Lower lobe of right lung (tissue), 2 donors: ENCODE data around the gene NKAPL. TPM values are rescaled to one million over a fixed set of nuclear protein-coding genes. Genes with fewer than 3 reads are reported as not detected.

ENCODE experiments used
- ATAC-seq, 2 donors: fragments of 200-7000 bp; cut with Tn5 transposase; one replicate each; pipeline ENCODE4 v1.9.1; 2020 to 2022; ENCODE audit warnings: mild to moderate bottlenecking in 2 of 2, moderate library complexity in 2 of 2
- DNase-seq: peaks from one replicate; pipeline ENCODE4 v3.0.0-alpha.2; 2020
- H3K27ac ChIP-seq: fragments of 200-600 bp; one replicate; pipeline ENCODE4 v1.8.0; 2022
- H3K27me3 ChIP-seq: fragments of 200-600 bp; one replicate; pipeline ENCODE4 v1.8.0; 2022; ENCODE audit warnings: low read depth
- H3K36me3 ChIP-seq: fragments of 200-600 bp; one replicate; pipeline ENCODE4 v1.8.0; 2022; ENCODE audit warnings: mild to moderate bottlenecking
- H3K4me1 ChIP-seq: fragments of 200-600 bp; one replicate; pipeline ENCODE4 v1.8.0; 2022
- H3K4me3 ChIP-seq: fragments of 200-600 bp; one replicate; pipeline ENCODE4 v1.8.0; 2022; ENCODE audit warnings: mild to moderate bottlenecking
- H3K9me3 ChIP-seq: fragments of 200-600 bp; one replicate; pipeline ENCODE4 v1.8.0; 2022
- intact Hi-C: fragments of 100-400 bp; cut with DNase I; formaldehyde crosslinking; loops from one replicate; pipeline ENCODE4 v1.11.0; 2022
- long read RNA-seq: library from polyadenylated mRNA; unstranded; transcript quantifications from one replicate; pipeline ENCODE4 v2.0.0, GENCODE V29; 2021
- total RNA-seq: library from RNA; stranded (reverse); fragmentation: NEBNext Ultra II Directional; extraction: Animal tissue kit (Norgen Biotek cat#: 25700); gene quantifications from one replicate; pipeline ENCODE4 v1.2.1, GENCODE V29; 2021
- TF ChIP-seq, protein P1 (sequence below): fragments of 200-600 bp; IDR thresholded peaks from one replicate; pipeline ENCODE4 v1.8.0; 2022; ENCODE audit warnings: antibody characterized with exemption, mild to moderate bottlenecking
- donor health status: DM: no; HTN: yes; CAD: no; lungs with severe emphysema.

NKAPL gene
- 0.30 TPM for total RNA-seq
- long read RNA-seq: 0 reads

GRCh38 chr6:28258877-28259777 lies at the start of gene NKAPL:
TSS of gene NKAPL (plus strand) at chr6:28259297. CDS start at chr6:28259372, 75 bp downstream.
- H3K4me1 ChIP-seq: no peaks in the 10 kb centered on the region
- TF ChIP-seq, protein P1, sequence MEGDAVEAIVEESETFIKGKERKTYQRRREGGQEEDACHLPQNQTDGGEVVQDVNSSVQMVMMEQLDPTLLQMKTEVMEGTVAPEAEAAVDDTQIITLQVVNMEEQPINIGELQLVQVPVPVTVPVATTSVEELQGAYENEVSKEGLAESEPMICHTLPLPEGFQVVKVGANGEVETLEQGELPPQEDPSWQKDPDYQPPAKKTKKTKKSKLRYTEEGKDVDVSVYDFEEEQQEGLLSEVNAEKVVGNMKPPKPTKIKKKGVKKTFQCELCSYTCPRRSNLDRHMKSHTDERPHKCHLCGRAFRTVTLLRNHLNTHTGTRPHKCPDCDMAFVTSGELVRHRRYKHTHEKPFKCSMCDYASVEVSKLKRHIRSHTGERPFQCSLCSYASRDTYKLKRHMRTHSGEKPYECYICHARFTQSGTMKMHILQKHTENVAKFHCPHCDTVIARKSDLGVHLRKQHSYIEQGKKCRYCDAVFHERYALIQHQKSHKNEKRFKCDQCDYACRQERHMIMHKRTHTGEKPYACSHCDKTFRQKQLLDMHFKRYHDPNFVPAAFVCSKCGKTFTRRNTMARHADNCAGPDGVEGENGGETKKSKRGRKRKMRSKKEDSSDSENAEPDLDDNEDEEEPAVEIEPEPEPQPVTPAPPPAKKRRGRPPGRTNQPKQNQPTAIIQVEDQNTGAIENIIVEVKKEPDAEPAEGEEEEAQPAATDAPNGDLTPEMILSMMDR: no peak
- peaks cover 4% of the 10 kb centered on the region for H3K27me3 ChIP-seq
- ATAC-seq (peak; percentile 84 to 88), DNase-seq (peak; percentile 90)
- peak within 1 kb of the TSS; percentile 15 for H3K27ac ChIP-seq
- no peaks in the 10 kb centered on the region for H3K36me3 ChIP-seq
- no peaks in the 10 kb centered on the region for H3K9me3 ChIP-seq
- intact Hi-C loops: no loop called here
- H3K4me3 ChIP-seq: peak within 1 kb of the TSS; percentile 54

DNA sequence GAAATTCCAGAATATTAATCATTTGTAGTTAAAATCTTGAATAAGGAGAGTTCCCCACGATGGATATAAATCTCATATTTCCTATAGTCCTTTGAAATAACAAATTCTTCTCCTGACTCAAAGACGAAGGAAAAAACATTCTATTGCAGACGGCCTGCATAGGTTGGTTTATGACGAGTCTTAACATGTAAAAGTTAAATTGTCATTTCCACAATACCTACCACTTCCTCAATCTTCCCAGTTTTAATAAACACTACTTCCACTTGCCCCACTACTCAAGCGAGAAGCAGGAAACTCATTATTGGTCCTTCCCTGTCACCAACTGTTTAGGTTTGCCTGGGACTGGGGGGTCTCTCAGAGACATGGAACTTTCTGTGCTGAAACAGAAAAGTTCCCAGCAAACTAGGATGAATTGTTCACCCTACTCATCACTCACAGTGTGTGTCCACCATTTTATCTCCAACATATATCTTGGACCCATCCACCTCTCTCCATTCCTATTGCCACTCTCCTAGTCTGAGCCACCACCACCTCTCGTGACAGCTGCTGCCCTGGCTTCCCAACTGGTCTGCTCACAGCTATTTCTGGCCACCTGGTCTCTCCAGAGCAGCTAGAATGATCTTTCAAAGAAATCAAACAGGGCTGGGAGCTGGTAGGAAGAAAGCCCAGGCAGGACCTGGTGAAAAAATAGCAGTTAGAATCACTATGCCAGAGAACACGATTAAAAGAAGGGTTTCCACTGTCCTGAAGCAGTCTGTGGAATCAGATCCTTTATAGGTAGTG lies 49.2 kb upstream of the NKAPL start:
- Histone ChIP-seq H3K4me3 (no peak overlapping the region), H3K4me1 (peaks cover 26% of the 10 kb centered on the region), H3K9me3 (no peaks in the 10 kb centered on the region), H3K27ac (no peak overlapping the region), H3K36me3 (no peaks in the 10 kb centered on the region), H3K27me3 (peaks cover 89% of the 10 kb centered on the region)
- DNase-seq (no peak), ATAC-seq (no peak)
- TF ChIP-seq, protein P1: no peak
- intact Hi-C loops: no loop called here

DNA sequence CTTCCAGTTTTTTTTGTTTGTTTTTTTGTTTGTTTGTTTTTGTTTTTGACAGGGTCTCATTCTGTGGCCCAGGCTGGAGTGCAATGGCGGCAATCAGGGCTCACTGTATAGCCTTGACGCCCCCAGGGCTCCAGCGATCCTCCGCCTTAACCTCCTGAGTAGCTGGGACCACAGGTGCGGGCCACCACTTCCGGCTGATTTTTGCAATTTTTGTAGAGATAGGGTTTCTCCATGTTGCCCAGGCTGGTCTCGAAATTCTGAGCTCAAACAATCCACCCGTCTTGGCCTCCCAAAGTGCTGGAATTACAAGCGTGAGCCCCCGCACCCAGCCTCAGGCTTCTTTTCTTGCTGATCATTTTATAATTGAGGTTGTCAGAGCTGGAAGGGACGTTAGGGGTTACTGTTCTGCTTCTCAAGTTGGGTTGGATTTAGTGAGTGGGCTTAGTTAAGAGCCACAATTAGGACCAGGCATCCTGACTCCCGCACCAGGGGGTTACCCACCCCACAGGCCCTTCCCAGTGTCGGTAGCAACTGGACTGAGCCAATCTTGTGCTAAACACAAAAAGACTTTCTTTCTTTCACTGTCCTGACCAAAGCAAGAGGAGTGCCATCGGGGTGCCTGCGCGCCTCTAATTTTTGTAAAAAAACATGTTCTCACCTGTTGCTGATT lies 47.1 kb upstream of the NKAPL start:
- Histone ChIP-seq H3K4me3 (peak overlapping the region; percentile 47), H3K9me3 (no peaks in the 10 kb centered on the region), H3K4me1 (peaks cover 26% of the 10 kb centered on the region), H3K27me3 (peaks cover 86% of the 10 kb centered on the region), H3K27ac (peak overlapping the region; percentile 69), H3K36me3 (no peaks in the 10 kb centered on the region)
- intact Hi-C loops: no loop called here
- TF ChIP-seq, protein P1: no peak
- no peak for DNase-seq
- peak in 1 of 2 donors; percentile 42 for ATAC-seq

- H3K36me3 ChIP-seq: no peaks in the 10 kb centered on the region
- H3K4me1 ChIP-seq: peaks cover 21% of the 10 kb centered on the region
- peak overlapping the region; percentile 69 for H3K27ac ChIP-seq
- no peaks in the 10 kb centered on the region for H3K9me3 ChIP-seq
- intact Hi-C loops: no loop called here
- peak; percentile 72 to 87 for ATAC-seq
- peak overlapping the region; percentile 47 for H3K4me3 ChIP-seq
- TF ChIP-seq, protein P1: no peak
- DNase-seq: no peak
- H3K27me3 ChIP-seq: peaks cover 79% of the 10 kb centered on the region
These were observed 46.4 kb upstream of the NKAPL start for GRCh38 chr6:28212510-28213212.

- TF ChIP-seq, protein P1: no peak
- no peaks in the 10 kb centered on the region for H3K9me3 ChIP-seq
- H3K27ac ChIP-seq: peak overlapping the region; percentile 69
- peak overlapping the region; percentile 47 for H3K4me3 ChIP-seq
- no peaks in the 10 kb centered on the region for H3K36me3 ChIP-seq
- H3K27me3 ChIP-seq: peaks cover 74% of the 10 kb centered on the region
- intact Hi-C loops: no loop called here
- ATAC-seq (no peak), DNase-seq (no peak)
- H3K4me1 ChIP-seq: peaks cover 19% of the 10 kb centered on the region
These were observed 45.9 kb upstream of the NKAPL start for GRCh38 chr6:28213213-28213523.
